HepG2 (cell line): ENCODE measurements around the gene IL3RA. TPM values are rescaled to one million over a fixed set of nuclear protein-coding genes. Genes with fewer than 3 reads are reported as not detected.
"Not testable (repeated sequence)": the region's sequence is repeated elsewhere in the genome, so short reads cannot be mapped to it uniquely, and the experiment has no call there.

Experiments used
- ATAC-seq: fragments of 200-7000 bp; cut with Tn5 transposase; 3 replicates; pipeline ENCODE4 v1.9.1; 2020; ENCODE audit warnings: mild to moderate bottlenecking, moderate library complexity
- BruUV-seq: library from RNA; stranded (reverse); fragments of 400-500 nt; replicated peaks from 2 replicates; lab custom pipeline; 2021; lab: Mats Ljungman, UMichigan
- CTCF ChIA-PET: fragments of 300-600 bp; formaldehyde crosslinking; extraction: SDS; loops from one replicate; lab custom pipeline; 2021; ENCODE audit warnings: low total read pairs, inconsistent platforms, low intra/inter-chr PET ratio; lab: Yijun Ruan, JAX
- POLR2A ChIA-PET: fragments of 350-600 bp; sonication (Branson Sonifier 250); formaldehyde crosslinking; loops from one replicate; lab custom pipeline; 2020; ENCODE audit warnings: antibody characterized with exemption, inconsistent platforms; lab: Yijun Ruan, JAX
- DNase-seq: peaks from one replicate; pipeline ENCODE4 v3.0.0-alpha.2; 2015; ENCODE audit warnings: low spot score
- FAIRE-seq: peaks from 3 replicates; lab custom pipeline; 2011; peaks lifted over from hg19 to GRCh38; lab: Jason Lieb, UNC
- H2AFZ ChIP-seq: one replicate; pipeline ENCODE4 v1.6.1; 2011; ENCODE audit warnings: low read length, inconsistent platforms
- H3K27ac ChIP-seq: fragments of 300-600 bp; 3 replicates; pipeline ENCODE4 v1.8.0; 2011; ENCODE audit warnings: mixed run types, mild to moderate bottlenecking, mixed read lengths, low read length, inconsistent platforms; ENCODE audit not compliant: insufficient read depth; ENCODE audit errors: extremely low read length
- H3K27me3 ChIP-seq, 2 experiments: fragments of 200-600 bp in 1 of 2; 2 replicates in 1 of 2; 3 replicates in 1 of 2; pipeline versions ENCODE4 v1.6.0 to v1.8.0; 2011; ENCODE audit warnings: low read length in 2 of 2, mild to moderate bottlenecking in 2 of 2, moderate library complexity in 2 of 2, inconsistent platforms in 1 of 2; ENCODE audit not compliant: insufficient read depth in 2 of 2, control insufficient read depth in 1 of 2
- H3K36me3 ChIP-seq, 2 experiments: fragments of 200-600 bp in 1 of 2; replicated peaks in 1 of 2; 2 replicates in 1 of 2; 3 replicates in 1 of 2; pipeline versions ENCODE4 v1.5.1 to v1.8.0; 2011; ENCODE audit warnings: low read length in 2 of 2, inconsistent platforms in 1 of 2; ENCODE audit not compliant: insufficient read depth in 2 of 2, control insufficient read depth in 1 of 2
- H3K4me1 ChIP-seq: 2 replicates; pipeline ENCODE4 v1.5.1; 2012; ENCODE audit warnings: low read length, inconsistent platforms; ENCODE audit not compliant: insufficient read depth
- H3K4me2 ChIP-seq: 2 replicates; pipeline ENCODE4 v1.6.0; 2011; ENCODE audit warnings: low read depth, low read length, inconsistent platforms
- H3K4me3 ChIP-seq, 3 experiments: fragments of 200-600 bp in 1 of 3; sonication (generic), shearing (Covaris generic) in 1 of 3; replicated peaks in 1 of 3; 2 replicates each; pipeline ENCODE4 v1.5.1; 2011 to 2016; ENCODE audit warnings: low read length in 3 of 3, inconsistent platforms in 2 of 3, low read depth in 2 of 3, mild to moderate bottlenecking in 2 of 3, control low read depth in 1 of 3, mixed read lengths in 1 of 3; ENCODE audit not compliant: insufficient read depth in 1 of 3
- H3K79me2 ChIP-seq: one replicate; pipeline ENCODE4 v1.6.1; 2011; ENCODE audit warnings: low read length, inconsistent platforms; ENCODE audit not compliant: insufficient read depth
- H3K9ac ChIP-seq: 2 replicates; pipeline ENCODE4 v1.6.0; 2011; ENCODE audit warnings: mild to moderate bottlenecking, low read depth, low read length, inconsistent platforms; ENCODE audit not compliant: insufficient read depth
- H3K9me3 ChIP-seq: 2 replicates; pipeline ENCODE4 v1.5.1; 2012; ENCODE audit warnings: mild to moderate bottlenecking, low read length
- H4K20me1 ChIP-seq: 2 replicates; pipeline ENCODE4 v1.6.0; 2011; ENCODE audit warnings: inconsistent platforms, mild to moderate bottlenecking, low read length, moderate library complexity; ENCODE audit not compliant: insufficient read depth
- AGO2 ChIP-seq: fragments of 200-400 bp; formaldehyde crosslinking; optimal IDR thresholded peaks from 2 replicates; pipeline ENCODE3; 2017; ENCODE audit warnings: mild to moderate bottlenecking, low read depth, low read length, moderate library complexity
- CENPX ChIP-seq: sonication (generic); formaldehyde crosslinking; IDR thresholded peaks from 2 replicates; pipeline ENCODE4 v1.9.0; 2021; ENCODE audit warnings: mild to moderate bottlenecking, missing genetic modification reagents, moderate library complexity
- FOXP1 ChIP-seq, 2 experiments: fragments of 450-650 bp in 1 of 2; IDR thresholded peaks; 2 replicates each; pipeline ENCODE4 v1.6.1; 2017 to 2018; ENCODE audit warnings: antibody characterized with exemption in 1 of 2
- HOXA5 ChIP-seq: sonication (generic); formaldehyde crosslinking; IDR thresholded peaks from 2 replicates; pipeline ENCODE4 v1.4.0; 2020; ENCODE audit warnings: missing genetic modification reagents
- IKZF1 ChIP-seq: fragments of 450-650 bp; IDR thresholded peaks from 2 replicates; pipeline ENCODE4 v1.7.1; 2016
- MNT ChIP-seq: fragments of 450-650 bp; IDR thresholded peaks from 2 replicates; pipeline ENCODE4 v1.6.1; 2016
- NBN ChIP-seq: fragments of 450-650 bp; conservative IDR thresholded peaks from 2 replicates; pipeline ENCODE4 v1.6.1; 2017
- ZNF737 ChIP-seq: sonication (generic); formaldehyde crosslinking; IDR thresholded peaks from 2 replicates; pipeline ENCODE4 v1.5.0; 2020; ENCODE audit warnings: missing genetic modification reagents, mild to moderate bottlenecking, borderline replicate concordance
- WGBS: methylation state at CpG from one replicate; pipeline ENCODE4 v1.1.6; 2017; ENCODE audit warnings: low lambda C conversion rate; 5-methylcytosine and 5-hydroxymethylcytosine counted together
- in situ Hi-C: cut with HindIII; loops from 2 replicates; pipeline ENCODE4 v1.10.0; 2017; ENCODE audit warnings: low pct_unique_long_range_greater_than_20kb; ENCODE audit not compliant: extremely low pct_ligation_motif_present
- intact Hi-C: fragments of 100-400 bp; cut with micrococcal nuclease; formaldehyde crosslinking; loops from one replicate; pipeline ENCODE4 v1.10.0; 2022; ENCODE audit not compliant: unreplicated experiment
- polyA plus RNA-seq, 8 experiments: library from polyadenylated mRNA; depleted of rRNA in 3 of 8; stranded (reverse) in 7 of 8; unstranded in 1 of 8; fragments of >200 nt; fragmentation: Illumina TruSeq in 4 of 8; extraction: Trizol in 4 of 8; gene quantifications; 2 replicates each; pipeline versions ENCODE4 v1.2.1 to v1.2.3, GENCODE V29; 2011 to 2016; ENCODE audit warnings: low read depth in 4 of 8, missing spikeins in 1 of 8, mixed read lengths in 1 of 8; ENCODE audit not compliant: insufficient read depth in 1 of 8
- total RNA-seq, 5 experiments: library from RNA; depleted of rRNA; stranded (reverse); fragments of >200 nt; fragmentation: Illumina TruSeq; extraction: Trizol; gene quantifications; 2 replicates each; pipeline ENCODE4 v1.2.3, GENCODE V29; 2016; ENCODE audit warnings: low read depth in 1 of 5

Gene IL3RA
- total and polyA plus RNA-seq, 2 of the 13 experiments (the other 11 are each of a cell fraction or from before 2014, with no cell fraction given) = not detected

- ATAC-seq (no peak), DNase-seq (no peak), FAIRE-seq (no peak)
- no peaks in the 10 kb centered on the region for H3K9me3 ChIP-seq
- in situ Hi-C loops (no loop called here), intact Hi-C loops (no loop called here)
- no TSS peak for BruUV-seq
- no peaks in the 10 kb centered on the region for H3K27me3 ChIP-seq
- H3K4me2 ChIP-seq = no peak overlapping the region
- CTCF ChIA-PET = no interaction called here
- TF ChIP-seq HOXA5 = no peak
- TF ChIP-seq AGO2 = peak; percentile 89
- no peak for TF ChIP-seq ZNF737 (CRISPR knock-in tag)
- no peak for TF ChIP-seq CENPX (CRISPR knock-in tag)
- H2AFZ ChIP-seq = no peak overlapping the region
- peaks cover 15% of the 10 kb centered on the region for H3K4me1 ChIP-seq
- H3K79me2 ChIP-seq = no peaks in the 10 kb centered on the region
- 100% methylated on average over 2 of the region's 10 CpGs for WGBS
- POLR2A ChIA-PET = no interaction called here
- H3K27ac ChIP-seq = no peak overlapping the region
- H3K9ac ChIP-seq = no peak overlapping the region
- H3K36me3 ChIP-seq = peaks cover 8 to 53% of the 10 kb centered on the region in 2 experiments; a peak in 4 of 5 replicates
- H4K20me1 ChIP-seq = no peaks in the 10 kb centered on the region
- H3K4me3 ChIP-seq = no peak overlapping the region
These were observed 66.6 kb downstream of the IL3RA start for GRCh38 chrX:1403228-1403627.

- intact Hi-C loops, H3K9me3 ChIP-seq, in situ Hi-C loops: not testable (repeated sequence)
These were observed 67.3 kb downstream of the IL3RA start for GRCh38 chrX:1403867-1404266.

GRCh38 chrX:1405769-1406168 is 69.2 kb downstream of the IL3RA start:
- intact Hi-C loops, DNase-seq, H2AFZ ChIP-seq: not testable (repeated sequence)

More at GRCh38 chrX:1403867-1404266, 67.3 kb downstream of the IL3RA start:
- H4K20me1 ChIP-seq; H3K9ac ChIP-seq; H3K4me3 ChIP-seq; BruUV-seq; H3K4me2 ChIP-seq; CTCF ChIA-PET; DNase-seq; ATAC-seq; POLR2A ChIA-PET; H2AFZ ChIP-seq; H3K27ac ChIP-seq; H3K27me3 ChIP-seq; H3K79me2 ChIP-seq; FAIRE-seq; TF ChIP-seq FOXP1 (CRISPR knock-in tag; IDR thresholded peaks at IDR 0.05): not testable (repeated sequence)
- Histone ChIP-seq H3K4me1 (peaks cover 15% of the 10 kb centered on the region), H3K36me3 (peaks cover 8 to 53% of the 10 kb centered on the region in 2 experiments; a peak in 4 of 5 replicates)
- WGBS = 98% methylated on average over 3 of the region's 3 CpGs
- 0 out of 2 replicates have a peak, but pooled peaks have one; percentile 2 for TF ChIP-seq FOXP1 (IDR thresholded peaks at IDR 0.05)
- 0 out of 2 replicates have a peak, but pooled peaks have one; percentile 4 for TF ChIP-seq MNT
- TF ChIP-seq IKZF1 = 0 out of 2 replicates have a peak, but pooled peaks have one; percentile 12
- TF ChIP-seq NBN = 0 out of 2 replicates have a peak, but pooled peaks have one; percentile 37

More at GRCh38 chrX:1405769-1406168, 69.2 kb downstream of the IL3RA start:
- in situ Hi-C loops, H3K4me2 ChIP-seq, ATAC-seq, POLR2A ChIA-PET, H3K4me3 ChIP-seq, BruUV-seq, H3K79me2 ChIP-seq, H3K9ac ChIP-seq, H4K20me1 ChIP-seq, FAIRE-seq, H3K27ac ChIP-seq, CTCF ChIA-PET, H3K27me3 ChIP-seq, H3K9me3 ChIP-seq: not testable (repeated sequence)
- Histone ChIP-seq H3K36me3 (peaks cover 8 to 49% of the 10 kb centered on the region in 2 experiments; a peak in 4 of 5 replicates), H3K4me1 (peaks cover 12% of the 10 kb centered on the region)
- WGBS = 97% methylated on average over 2 of the region's 2 CpGs
